K562 (cell line): Measurements from ENCODE around the gene SLC66A3. TPM values are rescaled to one million over a fixed set of nuclear protein-coding genes. Genes with fewer than 3 reads are reported as not detected.

Source experiments
- GABPA ChIP-seq: fragments of 200-800 bp; sonication (Bioruptor generic); conservative IDR thresholded peaks from 2 replicates; pipeline ENCODE4 v1.6.1; 2016; ENCODE audit warnings: low read depth, missing genetic modification characterization, missing compliant biosample characterization
- KDM5B ChIP-seq: fragments of 200-600 bp; sonication (generic); IDR thresholded peaks from 2 replicates; pipeline ENCODE4 v1.6.1; 2012; ENCODE audit warnings: low read depth, mild to moderate bottlenecking, moderate library complexity, low read length, control low read depth, inconsistent platforms; ENCODE audit not compliant: insufficient replicate concordance
- NFRKB ChIP-seq: fragments of 450-650 bp; IDR thresholded peaks from 2 replicates; pipeline ENCODE4 v1.6.1; 2016; ENCODE audit warnings: low read depth
- STAG1 ChIP-seq: sonication (generic); formaldehyde crosslinking; IDR thresholded peaks from 2 replicates; pipeline ENCODE4 v1.5.0; 2020; ENCODE audit warnings: missing genetic modification reagents, borderline replicate concordance
- SUPT5H ChIP-seq: fragments of 450-650 bp; IDR thresholded peaks from 2 replicates; pipeline ENCODE4 v1.6.1; 2016
- ZNF12 ChIP-seq: sonication (generic); formaldehyde crosslinking; IDR thresholded peaks from 2 replicates; pipeline ENCODE4 v1.4.0; 2020; ENCODE audit warnings: mild to moderate bottlenecking, missing genetic modification reagents
- polyA plus RNA-seq, 8 experiments: library from polyadenylated mRNA; depleted of rRNA in 4 of 8; stranded (reverse) in 5 of 8; unstranded in 3 of 8; fragments of >200 nt; fragmentation: Nextera tagmentation in 2 of 8; fragmentation: Illumina TruSeq in 1 of 8; extraction: Ambion mirVana in 2 of 8; extraction: Trizol in 1 of 8; gene quantifications; 2 replicates each; pipeline versions ENCODE4 v1.2.1 to v1.2.3, GENCODE V29; 2011 to 2014; ENCODE audit warnings: inconsistent platforms in 1 of 8, missing spikeins in 1 of 8
- total RNA-seq, 7 experiments: library from RNA; depleted of rRNA in 6 of 7; stranded (reverse); fragments of >200 nt in 6 of 7; fragmentation: Illumina TruSeq in 2 of 7; extraction: Trizol in 2 of 7; gene quantifications; 2 replicates each; pipeline versions ENCODE4 v1.2.1 to v1.2.3, GENCODE V29; 2011 to 2021; ENCODE audit warnings: low replicate concordance in 1 of 7
- TF ChIP-seq, protein P1 (sequence below), 2 experiments: fragments of 450-650 bp; conservative IDR thresholded peaks; 2 replicates each; pipeline ENCODE4 v1.6.1; 2017; ENCODE audit warnings: mild to moderate bottlenecking in 2 of 2, moderate library complexity in 2 of 2
- TF ChIP-seq, protein P2 (sequence below), 2 experiments: fragments of 250-450 bp in 1 of 2; fragments of 450-650 bp in 1 of 2; sonication (Bioruptor Pico) in 1 of 2; IDR thresholded peaks; 2 replicates each; pipeline versions ENCODE4 v1.6.1 to v1.8.0; 2016 to 2021; ENCODE audit warnings: mild to moderate bottlenecking in 2 of 2, moderate library complexity in 2 of 2, missing compliant biosample characterization in 1 of 2, missing genetic modification characterization in 1 of 2

Gene SLC66A3
- total and polyA plus RNA-seq, 9 of the 15 experiments (the other 6 are each of a cell fraction or from before 2014, with no cell fraction given): 2.8 to 30.0 (median 9.1) TPM

DNA sequence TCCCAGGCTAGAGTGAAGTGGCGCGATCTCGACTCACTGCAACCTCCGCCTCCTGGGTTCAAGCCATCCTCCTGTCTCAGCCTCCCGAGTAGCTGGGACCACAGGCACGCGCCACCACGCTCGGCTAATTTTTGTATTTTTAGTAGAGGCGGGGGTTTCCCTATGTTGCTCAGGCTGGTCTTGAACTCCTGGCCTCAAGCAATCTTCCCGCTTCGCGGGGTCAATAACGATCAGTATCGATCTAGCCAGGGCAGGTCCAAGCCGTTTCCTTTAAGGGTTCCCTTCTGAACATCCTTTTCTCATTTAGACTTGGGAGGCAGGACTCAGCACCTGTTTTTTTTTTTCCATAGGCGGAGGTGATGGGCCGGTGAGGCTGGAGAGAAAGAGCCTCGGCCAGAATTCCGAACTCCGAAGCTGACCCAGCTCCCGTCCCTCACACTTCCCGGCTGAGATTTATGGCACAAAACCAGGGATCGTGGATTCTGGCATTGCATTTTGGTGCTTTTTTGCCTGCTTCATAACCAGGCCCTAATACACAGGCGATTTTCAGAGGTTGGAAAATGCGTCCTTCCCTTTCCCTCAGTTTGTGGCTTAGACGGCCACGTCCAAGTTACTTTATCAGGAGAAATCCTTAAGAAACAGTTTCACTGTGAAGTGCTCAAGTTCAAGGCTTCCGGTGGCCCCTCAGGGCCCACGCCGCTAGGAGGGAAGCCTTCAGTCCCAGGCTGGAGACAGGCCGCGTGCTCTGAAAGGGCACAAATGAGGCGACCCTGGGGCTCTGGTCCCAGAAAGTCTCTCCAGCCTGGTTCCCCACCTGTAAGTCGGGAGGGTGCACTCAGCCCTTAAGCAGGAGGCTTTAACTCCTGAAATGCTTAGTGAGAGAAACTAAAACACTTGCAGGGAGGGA, 998 bp upstream of the SLC66A3 start (continued):
- TF ChIP-seq, protein P1, sequence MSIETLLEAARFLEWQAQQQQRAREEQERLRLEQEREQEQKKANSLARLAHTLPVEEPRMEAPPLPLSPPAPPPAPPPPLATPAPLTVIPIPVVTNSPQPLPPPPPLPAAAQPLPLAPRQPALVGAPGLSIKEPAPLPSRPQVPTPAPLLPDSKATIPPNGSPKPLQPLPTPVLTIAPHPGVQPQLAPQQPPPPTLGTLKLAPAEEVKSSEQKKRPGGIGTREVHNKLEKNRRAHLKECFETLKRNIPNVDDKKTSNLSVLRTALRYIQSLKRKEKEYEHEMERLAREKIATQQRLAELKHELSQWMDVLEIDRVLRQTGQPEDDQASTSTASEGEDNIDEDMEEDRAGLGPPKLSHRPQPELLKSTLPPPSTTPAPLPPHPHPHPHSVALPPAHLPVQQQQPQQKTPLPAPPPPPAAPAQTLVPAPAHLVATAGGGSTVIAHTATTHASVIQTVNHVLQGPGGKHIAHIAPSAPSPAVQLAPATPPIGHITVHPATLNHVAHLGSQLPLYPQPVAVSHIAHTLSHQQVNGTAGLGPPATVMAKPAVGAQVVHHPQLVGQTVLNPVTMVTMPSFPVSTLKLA (conservative IDR thresholded peaks at IDR 0.05): 0 out of 4 replicates have a peak, but pooled peaks of 1 of the 2 experiments have one; percentile 16
- TF ChIP-seq NFRKB (0 out of 2 replicates have a peak, but pooled peaks have one; percentile 37), STAG1 (CRISPR knock-in tag) (no peak), GABPA (tag) (peak; percentile 39; the same call in 1 of the 2 replicates), KDM5B (peak; percentile 42), SUPT5H (peak; percentile 39; the same call in 1 of the 2 replicates), ZNF12 (CRISPR knock-in tag) (peak; percentile 35; the same call in 1 of the 2 replicates)
- TF ChIP-seq, protein P2, sequence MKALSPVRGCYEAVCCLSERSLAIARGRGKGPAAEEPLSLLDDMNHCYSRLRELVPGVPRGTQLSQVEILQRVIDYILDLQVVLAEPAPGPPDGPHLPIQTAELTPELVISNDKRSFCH (CRISPR knock-in tag; IDR thresholded peaks at IDR 0.05): no peak
- TF ChIP-seq, protein P2 (tag; IDR thresholded peaks at IDR 0.05): 0 out of 2 replicates have a peak, but pooled peaks have one; percentile 48
